Hepatocyte (in vitro differentiated cells): ENCODE results near the gene CCDC102A. TPM values are rescaled to one million over a fixed set of nuclear protein-coding genes. Genes with fewer than 3 reads are reported as not detected.
A peak's percentile ranks its signal among the peaks of the same experiment; 100 is the strongest.

Experiments used
- DNase-seq: peaks from one replicate; pipeline ENCODE4 v3.0.0-alpha.2; 2016; ENCODE audit warnings: low spot score
- H2AFZ ChIP-seq: fragments of 200-600 bp; sonication (generic); 2 replicates; pipeline ENCODE4 v1.6.0; 2016; ENCODE audit warnings: antibody characterized with exemption, mild to moderate bottlenecking
- H3K27ac ChIP-seq: fragments of 200-600 bp; sonication (generic); 2 replicates; pipeline ENCODE4 v1.5.1; 2016; ENCODE audit warnings: mild to moderate bottlenecking
- H3K27me3 ChIP-seq: fragments of 200-600 bp; sonication (generic); 2 replicates; pipeline ENCODE4 v1.6.1; 2016
- H3K36me3 ChIP-seq: fragments of 200-600 bp; sonication (generic); replicated peaks from 2 replicates; pipeline ENCODE4 v1.5.1; 2016; ENCODE audit warnings: low read depth; ENCODE audit not compliant: insufficient read depth
- H3K4me1 ChIP-seq: fragments of 200-600 bp; sonication (generic); 2 replicates; pipeline ENCODE4 v1.5.1; 2016; ENCODE audit warnings: mild to moderate bottlenecking, moderate library complexity; ENCODE audit not compliant: insufficient read depth
- H3K4me2 ChIP-seq: fragments of 200-600 bp; sonication (generic); 2 replicates; pipeline ENCODE4 v1.6.0; 2016
- H3K4me3 ChIP-seq: fragments of 200-600 bp; sonication (generic); 2 replicates; pipeline ENCODE4 v1.5.1; 2016; ENCODE audit warnings: mild to moderate bottlenecking
- H3K79me2 ChIP-seq: fragments of 200-600 bp; sonication (generic); 2 replicates; pipeline ENCODE4 v1.6.0; 2017; ENCODE audit warnings: mild to moderate bottlenecking
- H3K9me2 ChIP-seq: fragments of 200-600 bp; sonication (generic); replicated peaks from 2 replicates; pipeline ENCODE4 v1.6.0; 2017; ENCODE audit warnings: mild to moderate bottlenecking; ENCODE audit not compliant: insufficient read depth
- H3K9me3 ChIP-seq: fragments of 200-600 bp; sonication (generic); 2 replicates; pipeline ENCODE4 v1.5.1; 2016; ENCODE audit warnings: low read depth, mild to moderate bottlenecking
- H4K20me1 ChIP-seq: fragments of 200-600 bp; sonication (generic); 2 replicates; pipeline ENCODE4 v1.6.0; 2016; ENCODE audit warnings: mild to moderate bottlenecking; ENCODE audit not compliant: insufficient read depth, poor library complexity, severe bottlenecking
- EZH2 ChIP-seq: fragments of 200-600 bp; sonication (generic); IDR thresholded peaks from 2 replicates; pipeline ENCODE4 v1.6.1; 2016; ENCODE audit warnings: antibody characterized with exemption, mild to moderate bottlenecking, borderline replicate concordance
- EZH2phosphoT487 ChIP-seq: fragments of 200-600 bp; sonication (generic); IDR thresholded peaks from one replicate; pipeline ENCODE4 v1.6.1; 2018; ENCODE audit warnings: antibody characterized with exemption, mild to moderate bottlenecking, low read depth, moderate library complexity; ENCODE audit not compliant: unreplicated experiment, severe bottlenecking
- WGBS: methylation state at CpG from one replicate; pipeline ENCODE4 v1.1.6; 2016; ENCODE audit warnings: low lambda C conversion rate; ENCODE audit errors: missing lambda C conversion rate; 5-methylcytosine and 5-hydroxymethylcytosine counted together
- polyA plus RNA-seq: library from polyadenylated mRNA; unstranded; fragments of >200 nt; fragmentation: Nextera tagmentation; extraction: Ambion mirVana; gene quantifications from 2 replicates; pipeline ENCODE4 v1.2.1, GENCODE V29; 2016
- total RNA-seq: library from RNA; depleted of rRNA; stranded (reverse); fragments of >200 nt; gene quantifications from 2 replicates; pipeline ENCODE4 v1.2.3, GENCODE V29; 2014
- TF ChIP-seq, protein P1 (sequence below): fragments of 200-600 bp; sonication (generic); IDR thresholded peaks from 2 replicates; pipeline ENCODE4 v1.5.1; 2016; ENCODE audit warnings: antibody characterized with exemption, mild to moderate bottlenecking; ENCODE audit not compliant: poor library complexity

Gene CCDC102A
- total and polyA plus RNA-seq, 2 experiments from 2014 or later, result 11.4 to 17.2 TPM

DNA sequence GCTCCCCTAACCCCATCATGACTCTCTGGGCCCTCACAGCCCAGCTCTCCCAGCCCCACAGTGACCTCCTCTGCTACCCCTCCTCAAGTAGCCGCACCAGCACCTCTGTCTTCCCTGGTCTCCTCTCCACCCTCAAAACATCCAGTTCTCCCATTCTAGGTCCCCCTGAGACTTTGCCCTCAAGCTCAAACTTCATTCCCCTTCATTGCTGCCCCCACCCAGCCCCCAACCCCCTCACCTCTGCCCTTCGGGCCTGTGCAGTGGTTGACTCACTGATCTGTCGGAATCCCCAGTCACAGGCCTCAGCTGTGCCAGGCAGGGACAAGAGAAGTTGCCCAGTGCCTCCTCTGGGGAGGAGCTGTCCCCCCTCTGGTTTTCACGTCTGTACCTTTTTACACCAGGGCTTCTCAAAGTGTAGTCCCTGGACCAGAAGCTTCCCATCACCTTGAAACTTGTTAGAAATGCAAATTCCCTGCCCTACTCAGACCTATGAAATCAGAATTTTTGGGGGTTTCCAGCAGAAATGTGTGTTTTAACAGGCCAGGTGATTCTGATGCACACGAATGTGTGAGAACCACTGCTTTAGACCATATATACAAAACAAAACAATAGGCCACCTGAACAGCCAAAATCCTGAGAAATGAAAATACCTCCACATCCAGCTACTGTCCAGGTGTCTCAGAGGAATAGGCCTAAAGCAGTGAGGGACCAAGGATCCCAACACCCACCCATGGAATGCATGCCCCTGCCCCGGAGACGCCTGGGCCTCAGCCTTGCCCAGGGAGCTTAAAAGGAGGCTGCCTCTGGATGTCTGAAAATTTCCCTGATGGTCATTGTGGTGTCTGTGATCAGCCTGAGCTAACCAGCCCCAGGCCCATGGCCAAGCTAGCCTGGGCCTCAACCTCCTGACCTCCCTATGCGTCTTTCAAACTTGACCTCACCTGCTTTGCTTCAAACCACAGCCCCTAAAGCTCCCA is 49.2 kb downstream of the CCDC102A start:
- WGBS, result 66% methylated on average over 8 of the region's 8 CpGs
- H3K27me3 ChIP-seq, result no peaks in the 10 kb centered on the region
- no peaks in the 10 kb centered on the region for H4K20me1 ChIP-seq
- TF ChIP-seq EZH2 (no peak), EZH2phosphoT487 (no peak)
- TF ChIP-seq, protein P1, sequence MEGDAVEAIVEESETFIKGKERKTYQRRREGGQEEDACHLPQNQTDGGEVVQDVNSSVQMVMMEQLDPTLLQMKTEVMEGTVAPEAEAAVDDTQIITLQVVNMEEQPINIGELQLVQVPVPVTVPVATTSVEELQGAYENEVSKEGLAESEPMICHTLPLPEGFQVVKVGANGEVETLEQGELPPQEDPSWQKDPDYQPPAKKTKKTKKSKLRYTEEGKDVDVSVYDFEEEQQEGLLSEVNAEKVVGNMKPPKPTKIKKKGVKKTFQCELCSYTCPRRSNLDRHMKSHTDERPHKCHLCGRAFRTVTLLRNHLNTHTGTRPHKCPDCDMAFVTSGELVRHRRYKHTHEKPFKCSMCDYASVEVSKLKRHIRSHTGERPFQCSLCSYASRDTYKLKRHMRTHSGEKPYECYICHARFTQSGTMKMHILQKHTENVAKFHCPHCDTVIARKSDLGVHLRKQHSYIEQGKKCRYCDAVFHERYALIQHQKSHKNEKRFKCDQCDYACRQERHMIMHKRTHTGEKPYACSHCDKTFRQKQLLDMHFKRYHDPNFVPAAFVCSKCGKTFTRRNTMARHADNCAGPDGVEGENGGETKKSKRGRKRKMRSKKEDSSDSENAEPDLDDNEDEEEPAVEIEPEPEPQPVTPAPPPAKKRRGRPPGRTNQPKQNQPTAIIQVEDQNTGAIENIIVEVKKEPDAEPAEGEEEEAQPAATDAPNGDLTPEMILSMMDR, result no peak
- H3K9me3 ChIP-seq, result no peaks in the 10 kb centered on the region
- peak overlapping the region; percentile 98 for H2AFZ ChIP-seq
- H3K79me2 ChIP-seq, result peaks cover 41% of the 10 kb centered on the region
- DNase-seq, result peak; percentile 16
- H3K4me3 ChIP-seq, result no peak overlapping the region
- H3K4me1 ChIP-seq, result peaks cover 40% of the 10 kb centered on the region
- peak overlapping the region; percentile 93 for H3K4me2 ChIP-seq
- H3K9me2 ChIP-seq, result no peaks in the 10 kb centered on the region
- no peaks in the 10 kb centered on the region for H3K36me3 ChIP-seq
- peak overlapping the region; percentile 77 for H3K27ac ChIP-seq

DNA sequence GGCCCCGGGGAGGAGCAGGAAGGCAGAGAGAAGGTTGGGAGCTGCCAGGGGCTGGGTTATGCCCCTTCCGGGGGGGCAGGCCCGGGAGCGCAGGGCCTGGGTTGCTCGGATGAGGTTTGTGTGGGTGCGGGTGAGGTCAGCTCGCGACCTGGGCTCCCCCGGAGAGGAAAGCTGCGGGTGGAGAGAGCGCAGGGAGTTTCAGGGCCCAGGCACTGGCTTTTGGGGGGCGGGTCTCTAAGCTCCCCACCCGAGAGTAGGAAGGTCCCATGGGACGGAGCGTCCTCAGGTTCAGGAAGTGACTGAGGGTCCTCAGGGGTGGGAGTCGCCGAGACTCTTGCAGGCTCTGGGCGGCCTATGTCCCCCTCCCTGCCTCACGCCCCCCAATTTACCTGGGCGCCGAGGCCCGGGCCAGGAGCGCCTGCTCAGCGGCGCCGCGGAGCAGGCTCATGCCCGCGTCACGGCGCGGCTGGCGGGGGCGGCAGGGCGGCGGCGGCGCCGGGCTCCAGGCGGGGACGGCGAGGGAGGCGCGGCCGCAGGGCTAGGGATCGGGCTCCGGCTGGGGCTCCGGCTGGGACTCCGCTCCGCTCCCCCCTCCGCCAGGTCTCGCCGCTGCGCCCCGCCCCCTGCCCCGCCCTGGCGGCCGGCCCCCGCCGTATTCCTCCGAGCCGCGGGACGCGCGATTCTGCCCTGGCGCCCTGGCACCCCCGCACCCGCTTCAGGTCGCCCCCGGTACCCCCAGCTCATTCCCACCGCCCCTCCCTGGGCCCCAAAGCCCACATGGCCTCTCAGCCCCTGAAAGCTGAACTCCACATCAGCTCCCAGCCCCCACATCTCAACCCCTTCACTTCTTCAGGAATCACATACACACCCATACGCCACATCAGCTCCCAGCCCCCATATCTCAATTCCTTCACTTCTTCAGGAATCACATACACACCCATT is 50.2 kb downstream of the CCDC102A start, which contains the start of gene DOK4:
Gene DOK4 (minus strand): TSS at position 578 of the 942 bp plus-strand sequence. CDS start 6,986 bp downstream, outside the sequence.
- H3K36me3 ChIP-seq, result no peaks in the 10 kb centered on the region
- no peaks in the 10 kb centered on the region for H3K27me3 ChIP-seq
- WGBS, result 6% methylated on average over 12 of the region's 73 CpGs
- H3K4me2 ChIP-seq, result peak within 1 kb of the TSS; percentile 95
- H3K27ac ChIP-seq, result peak within 1 kb of the TSS; percentile 92
- H3K4me3 ChIP-seq, result peak within 1 kb of the TSS; percentile 83
- H4K20me1 ChIP-seq, result no peaks in the 10 kb centered on the region
- peaks cover 46% of the 10 kb centered on the region for H3K4me1 ChIP-seq
- H3K79me2 ChIP-seq, result peaks cover 50% of the 10 kb centered on the region
- no peak for TF ChIP-seq EZH2phosphoT487
- no peak for TF ChIP-seq EZH2
- TF ChIP-seq, protein P1, result no peak
- no peaks in the 10 kb centered on the region for H3K9me3 ChIP-seq
- DNase-seq, result peak; percentile 94
- no peaks in the 10 kb centered on the region for H3K9me2 ChIP-seq
- peak within 1 kb of the TSS; percentile 98 for H2AFZ ChIP-seq

DNA sequence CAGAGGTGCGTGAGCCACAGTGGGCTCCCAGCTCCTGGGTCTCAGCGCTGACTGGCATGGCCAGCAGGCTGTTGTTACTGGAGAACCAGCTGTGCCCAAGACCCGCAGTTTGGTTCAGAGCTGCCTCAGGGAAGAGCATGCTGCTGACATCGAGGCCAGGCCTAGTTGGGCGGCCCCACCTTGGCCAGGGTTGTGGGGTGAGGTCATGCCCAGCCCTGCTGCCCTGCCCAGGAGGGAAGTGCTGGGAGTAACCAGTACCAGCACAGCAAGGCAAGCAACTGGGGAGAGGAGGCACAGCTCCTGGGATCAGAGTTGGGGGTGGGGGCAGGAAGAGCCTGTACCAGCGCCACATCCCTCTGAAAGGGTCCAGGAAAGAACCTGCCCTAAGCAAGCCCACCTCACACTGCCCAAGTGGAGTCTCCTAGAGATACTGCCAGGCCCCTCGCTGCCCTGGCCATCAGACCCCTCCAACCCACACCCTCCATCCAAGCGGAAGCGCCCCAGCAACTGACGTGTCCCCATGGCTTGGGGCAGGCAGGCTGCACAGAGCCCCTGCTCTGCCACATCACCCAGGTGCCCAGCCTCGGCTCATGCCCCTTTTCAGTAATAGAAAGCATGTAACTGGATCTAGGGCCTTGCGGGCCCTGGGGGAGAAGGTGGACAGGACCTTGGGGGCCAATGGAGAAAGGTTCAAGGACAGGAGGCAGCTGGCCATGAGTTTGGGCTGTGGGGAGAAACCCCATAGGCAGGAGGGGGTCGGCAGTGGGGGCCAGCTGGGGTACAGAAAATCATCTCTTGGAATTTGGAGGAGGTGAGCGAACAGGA is 51.1 kb downstream of the CCDC102A start:
- DNase-seq, result peak; percentile 16
- WGBS, result 65% methylated on average over 13 of the region's 14 CpGs
- peak overlapping the region; percentile 92 for H3K27ac ChIP-seq
- no peaks in the 10 kb centered on the region for H3K27me3 ChIP-seq
- peak overlapping the region; percentile 83 for H3K4me3 ChIP-seq
- no peaks in the 10 kb centered on the region for H4K20me1 ChIP-seq
- TF ChIP-seq, protein P1, result no peak
- TF ChIP-seq EZH2 (no peak), EZH2phosphoT487 (no peak)
- peaks cover 57% of the 10 kb centered on the region for H3K79me2 ChIP-seq
- peaks cover 55% of the 10 kb centered on the region for H3K4me1 ChIP-seq
- H3K9me3 ChIP-seq, result no peaks in the 10 kb centered on the region
- H3K4me2 ChIP-seq, result peak overlapping the region; percentile 95
- no peaks in the 10 kb centered on the region for H3K9me2 ChIP-seq
- no peaks in the 10 kb centered on the region for H3K36me3 ChIP-seq
- H2AFZ ChIP-seq, result peak overlapping the region; percentile 60
